ENCODE data around the gene RHOU.
"Not testable (repeated sequence)": the region's sequence is repeated elsewhere in the genome, so short reads cannot be mapped to it uniquely, and the experiment has no call there.

The RHOU gene

GRCh38 chr1:228760979-228761378 is 25.7 kb downstream of the RHOU start:
- no peak for ATAC-seq

DNA sequence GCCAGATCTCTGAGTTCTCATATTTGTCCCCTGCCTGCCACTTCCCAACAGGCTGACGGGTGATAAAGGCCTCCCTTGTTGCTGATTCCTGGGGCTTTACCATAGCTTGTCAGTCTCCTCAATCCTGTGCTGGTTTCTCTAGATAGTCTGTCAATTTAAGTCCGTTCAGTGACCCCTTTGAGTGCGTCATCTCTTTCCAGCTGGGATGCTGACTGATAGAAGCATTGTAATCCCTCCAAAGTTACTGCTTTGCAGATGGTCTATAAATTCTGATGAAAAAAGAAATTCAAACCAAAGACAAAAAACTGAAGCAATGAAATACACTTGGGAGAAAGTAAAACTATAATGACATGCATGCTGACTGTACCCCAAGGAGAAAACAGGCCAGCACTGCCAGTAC is 28.3 kb downstream of the RHOU start:
- no peak for ATAC-seq

- ATAC-seq: no peak
Measured at GRCh38 chr1:228765168-228765946, 30.1 kb downstream of the RHOU start.

DNA sequence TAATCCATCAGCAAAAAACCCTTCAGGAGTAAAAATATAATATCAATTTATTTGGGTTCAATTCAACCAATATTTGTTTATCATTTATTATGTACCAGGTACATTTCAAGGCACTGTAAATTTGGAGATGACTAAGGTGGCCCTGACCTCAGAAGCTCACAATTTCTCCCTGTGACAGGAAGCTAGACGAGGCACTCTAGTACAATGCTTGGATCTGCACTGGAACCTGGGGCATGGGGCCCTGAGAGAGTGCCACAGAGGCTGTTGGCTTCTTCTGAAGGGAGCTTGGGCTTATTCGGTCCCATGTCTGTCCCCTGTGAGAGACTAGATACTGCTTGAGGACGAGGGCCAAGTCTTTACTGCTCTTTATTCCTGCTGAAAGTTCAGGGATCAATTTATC is 31.5 kb downstream of the RHOU start:
- no peak for ATAC-seq

- ATAC-seq: no peak
Measured at GRCh38 chr1:228767636-228768354, 32.5 kb downstream of the RHOU start.

GRCh38 chr1:228768355-228769000 is 33.2 kb downstream of the RHOU start:
- ATAC-seq: no peak

DNA sequence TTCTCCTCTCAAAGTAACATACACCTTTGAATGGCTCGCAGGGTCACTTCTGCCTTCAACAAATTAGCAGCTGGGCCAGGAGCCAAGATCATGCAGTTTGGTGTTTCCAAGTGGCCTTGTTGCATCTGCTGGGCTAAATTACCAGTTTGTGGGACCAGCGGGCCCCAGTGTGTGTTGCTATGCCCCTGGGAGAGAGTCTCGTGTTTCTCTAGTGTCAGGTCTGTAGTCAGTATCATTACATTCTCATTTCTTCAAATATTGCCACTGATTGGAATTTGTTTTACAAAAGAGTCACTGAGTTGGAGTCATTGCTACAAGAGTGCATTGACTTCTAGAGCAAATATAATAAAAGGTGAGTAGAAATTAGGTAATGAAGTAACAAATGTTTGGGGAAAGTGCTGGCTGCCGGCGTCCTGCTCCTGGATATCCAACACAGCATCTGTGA is 35.5 kb downstream of the RHOU start:
- ATAC-seq: no peak

DNA sequence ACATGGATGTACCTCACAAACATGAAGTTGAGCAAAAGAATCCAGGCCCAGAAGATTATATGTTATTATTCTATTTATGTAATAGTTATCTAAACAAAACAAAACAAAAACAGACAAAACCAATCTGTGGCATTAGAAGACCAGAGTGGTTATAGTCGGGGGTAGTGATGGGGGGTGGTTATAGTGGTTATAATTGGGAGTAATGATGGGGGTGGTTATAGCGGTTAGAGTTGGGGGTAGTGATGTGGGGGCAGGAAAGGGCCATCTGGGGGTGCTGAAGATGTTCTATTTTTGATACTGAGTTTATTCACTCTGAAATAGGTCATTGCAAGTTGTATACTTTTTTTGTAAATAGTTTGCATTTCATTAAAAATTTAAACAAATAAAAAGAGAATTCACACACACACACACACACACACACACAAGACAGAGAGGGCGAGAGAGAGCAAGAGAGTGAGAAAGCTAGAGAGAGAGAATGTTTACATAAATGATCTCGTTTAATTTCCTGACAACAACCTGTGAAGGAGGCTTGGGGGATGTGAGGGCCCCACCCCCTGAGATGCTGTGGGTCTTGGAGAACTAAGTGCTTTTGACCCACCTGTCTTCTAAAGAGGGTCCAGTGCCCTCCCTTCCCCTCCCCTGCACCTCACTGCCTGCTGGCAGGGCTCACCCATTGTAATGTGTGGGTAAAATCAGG is 37.4 kb downstream of the RHOU start:
- ATAC-seq: no peak

DNA sequence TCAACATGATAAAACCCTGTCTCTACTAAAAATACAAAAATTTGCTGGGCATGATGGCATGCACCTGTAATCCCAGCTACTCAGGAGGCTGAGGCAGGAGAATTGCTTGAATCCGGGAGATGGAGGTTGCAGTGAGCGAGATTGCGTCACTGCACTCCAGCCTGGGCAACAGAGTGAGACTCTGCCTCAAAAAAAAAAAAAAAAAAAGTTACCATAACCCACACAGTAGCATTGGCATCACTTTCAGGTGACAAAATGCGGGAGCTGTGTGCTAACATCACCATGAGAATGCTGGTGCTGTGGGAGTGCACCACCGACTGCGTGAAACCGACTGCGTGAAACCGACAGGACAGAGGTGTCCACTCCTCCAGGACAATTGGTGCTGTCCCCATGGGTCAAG is 40.7 kb downstream of the RHOU start:
- not testable (repeated sequence) for ATAC-seq

GRCh38 chr1:228776449-228776848 is 41.2 kb downstream of the RHOU start:
- no peak for ATAC-seq

GRCh38 chr1:228777236-228777635 is 42.0 kb downstream of the RHOU start:
- no peak for ATAC-seq

- no peak for ATAC-seq
Measured at GRCh38 chr1:228778026-228778425, 42.7 kb downstream of the RHOU start.

DNA sequence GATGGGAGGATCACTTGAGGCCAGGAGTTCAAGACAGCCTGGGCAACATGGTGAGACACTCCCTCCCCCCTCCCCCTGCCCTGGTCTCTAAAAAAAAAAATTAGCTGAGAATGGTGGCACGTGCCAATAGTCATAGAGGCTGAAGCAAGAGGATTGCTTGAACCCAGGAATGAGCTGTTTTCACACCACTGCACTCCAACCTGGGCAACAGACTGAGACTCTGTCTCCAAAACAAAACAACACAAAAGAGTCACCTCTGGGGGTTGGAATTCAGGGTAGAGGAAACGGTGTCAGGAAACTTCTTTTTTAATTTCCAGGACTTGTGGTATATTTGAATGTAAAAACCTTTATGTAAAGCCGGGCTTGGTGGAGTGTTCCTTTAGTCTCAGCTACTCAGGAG is 43.2 kb downstream of the RHOU start:
- ATAC-seq: no peak

DNA sequence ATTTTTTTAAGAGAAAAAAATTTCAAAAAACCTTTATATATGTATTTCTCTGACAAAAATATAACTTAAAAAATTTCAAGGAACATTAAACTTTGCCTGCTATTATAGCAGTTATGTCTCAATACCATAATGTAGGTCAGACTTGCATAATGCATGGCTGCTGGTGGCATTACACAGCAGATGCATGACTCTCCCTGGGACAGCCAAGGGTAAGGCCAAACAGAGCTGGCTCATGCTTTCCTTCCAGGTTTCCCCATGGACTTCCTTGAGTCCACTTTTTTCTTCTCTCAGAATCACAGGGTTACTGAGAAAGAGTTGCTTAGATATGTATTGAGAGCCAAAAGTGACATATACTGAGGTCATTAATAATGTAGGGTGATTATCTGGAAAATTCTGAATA is 43.7 kb downstream of the RHOU start:
- no peak for ATAC-seq

- ATAC-seq: no peak
Measured at GRCh38 chr1:228781161-228781808, 46.0 kb downstream of the RHOU start.

GRCh38 chr1:228781809-228782661 is 46.8 kb downstream of the RHOU start:
- no peak for ATAC-seq

- no peak for ATAC-seq
Measured at GRCh38 chr1:228782662-228783417, 47.6 kb downstream of the RHOU start.

DNA sequence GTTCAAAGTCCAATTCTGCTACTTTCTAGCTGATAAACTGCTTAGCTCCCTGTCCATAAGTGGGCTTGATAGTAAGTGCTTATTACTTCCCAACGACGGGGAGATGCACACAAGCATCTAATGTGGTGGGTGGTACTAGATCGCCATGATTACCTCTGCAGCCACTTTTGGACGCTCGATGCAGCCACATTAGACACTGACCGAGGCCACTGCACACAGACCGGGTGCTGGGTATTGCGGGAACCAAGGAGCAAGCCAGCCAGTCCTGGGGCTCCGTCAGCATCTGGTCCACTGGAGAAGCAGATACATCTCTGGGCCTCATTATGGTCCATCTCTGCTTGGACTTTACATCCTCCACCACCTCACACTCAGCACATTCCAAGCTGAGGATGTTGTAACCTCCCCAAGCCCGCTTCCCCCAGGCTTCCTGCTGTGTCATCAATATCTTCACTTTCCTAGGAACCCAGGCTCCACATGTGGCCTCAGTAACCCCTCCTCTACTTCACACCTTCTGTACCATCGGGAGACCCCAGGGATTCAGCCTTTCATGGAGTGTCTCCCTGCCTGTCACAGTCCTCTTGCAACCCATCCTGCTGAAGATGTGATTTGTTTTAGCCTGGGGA is 48.2 kb downstream of the RHOU start:
- ATAC-seq: no peak

DNA sequence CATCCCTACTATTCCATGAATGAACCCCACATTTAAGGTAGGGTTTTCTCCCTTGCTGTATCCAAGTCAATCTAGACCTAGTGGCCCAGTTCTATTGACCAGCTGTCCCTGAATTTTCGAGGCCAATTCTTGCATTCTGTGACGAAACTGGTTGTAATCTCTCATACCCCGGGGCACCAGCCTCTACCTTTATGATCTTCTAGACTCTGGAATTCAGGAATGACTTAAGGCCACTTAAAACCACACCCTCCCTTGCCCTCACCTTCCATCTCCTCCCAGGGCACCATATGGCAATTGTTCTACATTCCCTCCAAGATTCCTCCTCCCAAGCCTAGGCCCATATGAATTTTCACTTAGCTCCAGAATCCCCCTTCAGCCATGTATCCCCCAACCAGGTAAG is 48.9 kb downstream of the RHOU start:
- ATAC-seq: no peak
